ENCODE measurements around the gene BMF. TPM values are rescaled to one million over a fixed set of nuclear protein-coding genes. Genes with fewer than 3 reads are reported as not detected.

BMF gene
- total and polyA plus RNA-seq, 2 donors (not counting 1 experiment from before 2014, with no cell fraction given), result 2.2 to 8.6 TPM

- no peaks in the 10 kb centered on the region for H3K36me3 ChIP-seq (ENCODE audit: control insufficient read depth, insufficient read depth, low read length)
- no peaks in the 10 kb centered on the region for H3K9me3 ChIP-seq (ENCODE audit: control insufficient read depth, insufficient read depth, low read depth, low read length)
- H3K4me2 ChIP-seq (ENCODE audit: extremely low read depth, insufficient read depth, low read length), result no peak overlapping the region
- H3K9ac ChIP-seq (ENCODE audit: insufficient read depth, low read length), result no peak overlapping the region
- no peaks in the 10 kb centered on the region for H4K20me1 ChIP-seq (ENCODE audit: control insufficient read depth, extremely low read depth, insufficient read depth, low read length)
- TF ChIP-seq EZH2 (IDR thresholded peaks at IDR 0.05; ENCODE audit: low read length, missing control alignments) (no peak), CTCF (conservative IDR thresholded peaks at IDR 0.05 in 1 of 2, IDR thresholded peaks at IDR 0.05 in 1 of 2; ENCODE audit: low read depth in 1 of 2, low read length in 2 of 2) (no peak)
- peaks cover 38% of the 10 kb centered on the region for H3K27me3 ChIP-seq (ENCODE audit: control insufficient read depth, insufficient read depth, low read length)
- peaks cover 2% of the 10 kb centered on the region for H3K4me1 ChIP-seq (ENCODE audit: control insufficient read depth, extremely low read depth, insufficient read depth, low read length)
- no peak overlapping the region for H3K27ac ChIP-seq (ENCODE audit: insufficient read depth, low read length)
- no peak for DNase-seq (ENCODE audit: low read depth in 2 of 2)
- H3K79me2 ChIP-seq (ENCODE audit: control insufficient read depth, insufficient read depth, low read length), result no peaks in the 10 kb centered on the region
- H3K4me3 ChIP-seq (replicated peaks in 1 of 4; ENCODE audit: control extremely low read depth in 1 of 4, insufficient read depth in 1 of 4, low read depth in 3 of 4, low read length in 4 of 4), result no peak overlapping the region
- no peak overlapping the region for H2AFZ ChIP-seq (ENCODE audit: low read length)
Measured at GRCh38 chr15:40112789-40113188, 4.1 kb upstream of the BMF start.

GRCh38 chr15:40111888-40112287 is 3.2 kb upstream of the BMF start:
- TF ChIP-seq CTCF (conservative IDR thresholded peaks at IDR 0.05 in 1 of 2, IDR thresholded peaks at IDR 0.05 in 1 of 2; ENCODE audit: low read depth in 1 of 2, low read length in 2 of 2), result no peak
- TF ChIP-seq EZH2 (IDR thresholded peaks at IDR 0.05; ENCODE audit: low read length, missing control alignments), result no peak

GRCh38 chr15:40110866-40111550 is 2.3 kb upstream of the BMF start:
- Histone ChIP-seq H3K4me3 (replicated peaks in 1 of 4; ENCODE audit: control extremely low read depth in 1 of 4, insufficient read depth in 1 of 4, low read depth in 3 of 4, low read length in 4 of 4) (no peak overlapping the region), H2AFZ (ENCODE audit: low read length) (no peak overlapping the region), H3K27me3 (ENCODE audit: control insufficient read depth, insufficient read depth, low read length) (peaks cover 32% of the 10 kb centered on the region), H4K20me1 (ENCODE audit: control insufficient read depth, extremely low read depth, insufficient read depth, low read length) (no peaks in the 10 kb centered on the region), H3K27ac (ENCODE audit: insufficient read depth, low read length) (no peak overlapping the region), H3K36me3 (ENCODE audit: control insufficient read depth, insufficient read depth, low read length) (no peaks in the 10 kb centered on the region), H3K4me1 (ENCODE audit: control insufficient read depth, extremely low read depth, insufficient read depth, low read length) (peaks cover 7% of the 10 kb centered on the region), H3K9me3 (ENCODE audit: control insufficient read depth, insufficient read depth, low read depth, low read length) (no peaks in the 10 kb centered on the region), H3K79me2 (ENCODE audit: control insufficient read depth, insufficient read depth, low read length) (no peaks in the 10 kb centered on the region), H3K4me2 (ENCODE audit: extremely low read depth, insufficient read depth, low read length) (no peak overlapping the region), H3K9ac (ENCODE audit: insufficient read depth, low read length) (no peak overlapping the region)
- DNase-seq (ENCODE audit: low read depth in 2 of 2), result no peak
- TF ChIP-seq EZH2 (IDR thresholded peaks at IDR 0.05; ENCODE audit: low read length, missing control alignments) (no peak), CTCF (conservative IDR thresholded peaks at IDR 0.05 in 1 of 2, IDR thresholded peaks at IDR 0.05 in 1 of 2; ENCODE audit: low read depth in 1 of 2, low read length in 2 of 2) (no peak)

More at GRCh38 chr15:40111888-40112287, 3.2 kb upstream of the BMF start:
- no peaks in the 10 kb centered on the region for H3K79me2 ChIP-seq (ENCODE audit: control insufficient read depth, insufficient read depth, low read length)
- H2AFZ ChIP-seq (ENCODE audit: low read length), result no peak overlapping the region
- H3K4me2 ChIP-seq (ENCODE audit: extremely low read depth, insufficient read depth, low read length), result no peak overlapping the region
- no peak for DNase-seq (ENCODE audit: low read depth in 2 of 2)
- H3K36me3 ChIP-seq (ENCODE audit: control insufficient read depth, insufficient read depth, low read length), result no peaks in the 10 kb centered on the region
- no peaks in the 10 kb centered on the region for H3K9me3 ChIP-seq (ENCODE audit: control insufficient read depth, insufficient read depth, low read depth, low read length)
- H4K20me1 ChIP-seq (ENCODE audit: control insufficient read depth, extremely low read depth, insufficient read depth, low read length), result no peaks in the 10 kb centered on the region
- H3K4me3 ChIP-seq (replicated peaks in 1 of 4; ENCODE audit: control extremely low read depth in 1 of 4, insufficient read depth in 1 of 4, low read depth in 3 of 4, low read length in 4 of 4), result no peak overlapping the region
- no peak overlapping the region for H3K9ac ChIP-seq (ENCODE audit: insufficient read depth, low read length)
- H3K4me1 ChIP-seq (ENCODE audit: control insufficient read depth, extremely low read depth, insufficient read depth, low read length), result peaks cover 7% of the 10 kb centered on the region
- H3K27ac ChIP-seq (ENCODE audit: insufficient read depth, low read length), result no peak overlapping the region
- peaks cover 34% of the 10 kb centered on the region for H3K27me3 ChIP-seq (ENCODE audit: control insufficient read depth, insufficient read depth, low read length)

Measured in fibroblast of lung (primary cell).